OCI-LY3 (cell line): ENCODE measurements around the gene PALLD.

Experiments used
- EZH2phosphoT487 ChIP-seq: fragments of 200-600 bp; shearing (Covaris generic); IDR thresholded peaks from 2 replicates; pipeline ENCODE4 v1.6.1; 2018; ENCODE audit warnings: antibody characterized with exemption, mixed run types, low read depth
- TF ChIP-seq, protein P1 (sequence below): fragments of 200-600, 300-600 bp; sonication (generic); IDR thresholded peaks from 2 replicates; pipeline ENCODE4 v1.5.1; 2014; ENCODE audit warnings: antibody characterized with exemption, low read length, low read depth

DNA sequence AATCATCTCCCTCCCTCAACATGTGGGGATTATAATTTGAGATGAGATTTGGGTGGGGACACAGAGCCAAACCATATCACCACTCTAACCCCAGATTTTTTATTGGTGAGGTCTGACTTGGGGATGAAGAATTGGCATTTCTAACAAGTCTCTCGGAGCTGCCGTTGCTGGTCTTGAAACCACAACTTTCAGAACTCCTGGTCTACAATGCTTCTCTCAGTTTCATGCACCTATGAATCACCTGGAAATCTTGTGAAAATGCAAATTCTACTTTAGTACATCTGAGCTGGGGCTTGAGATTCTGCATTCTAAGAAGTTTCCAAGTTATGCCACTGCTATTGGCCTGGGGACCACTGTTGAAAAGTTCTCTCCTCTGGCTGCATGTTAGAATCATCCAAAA, 78.6 kb downstream of the PALLD start:
- TF ChIP-seq, protein P1, sequence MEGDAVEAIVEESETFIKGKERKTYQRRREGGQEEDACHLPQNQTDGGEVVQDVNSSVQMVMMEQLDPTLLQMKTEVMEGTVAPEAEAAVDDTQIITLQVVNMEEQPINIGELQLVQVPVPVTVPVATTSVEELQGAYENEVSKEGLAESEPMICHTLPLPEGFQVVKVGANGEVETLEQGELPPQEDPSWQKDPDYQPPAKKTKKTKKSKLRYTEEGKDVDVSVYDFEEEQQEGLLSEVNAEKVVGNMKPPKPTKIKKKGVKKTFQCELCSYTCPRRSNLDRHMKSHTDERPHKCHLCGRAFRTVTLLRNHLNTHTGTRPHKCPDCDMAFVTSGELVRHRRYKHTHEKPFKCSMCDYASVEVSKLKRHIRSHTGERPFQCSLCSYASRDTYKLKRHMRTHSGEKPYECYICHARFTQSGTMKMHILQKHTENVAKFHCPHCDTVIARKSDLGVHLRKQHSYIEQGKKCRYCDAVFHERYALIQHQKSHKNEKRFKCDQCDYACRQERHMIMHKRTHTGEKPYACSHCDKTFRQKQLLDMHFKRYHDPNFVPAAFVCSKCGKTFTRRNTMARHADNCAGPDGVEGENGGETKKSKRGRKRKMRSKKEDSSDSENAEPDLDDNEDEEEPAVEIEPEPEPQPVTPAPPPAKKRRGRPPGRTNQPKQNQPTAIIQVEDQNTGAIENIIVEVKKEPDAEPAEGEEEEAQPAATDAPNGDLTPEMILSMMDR: no peak
- no peak for TF ChIP-seq EZH2phosphoT487
